IPS-NIHi11 (cell line): ENCODE results near the gene ZNF608.

ENCODE experiments used
- DNase-seq: peaks from one replicate; pipeline ENCODE4 v3.0.0; 2012; ENCODE audit warnings: mixed read lengths, low spot score

ZNF608 gene

GRCh38 chr5:124719113-124719967 lies 27.1 kb downstream of the ZNF608 start:
- no peak for DNase-seq

- no peak for DNase-seq
These were observed 28.1 kb downstream of the ZNF608 start for GRCh38 chr5:124718380-124718789.

DNA sequence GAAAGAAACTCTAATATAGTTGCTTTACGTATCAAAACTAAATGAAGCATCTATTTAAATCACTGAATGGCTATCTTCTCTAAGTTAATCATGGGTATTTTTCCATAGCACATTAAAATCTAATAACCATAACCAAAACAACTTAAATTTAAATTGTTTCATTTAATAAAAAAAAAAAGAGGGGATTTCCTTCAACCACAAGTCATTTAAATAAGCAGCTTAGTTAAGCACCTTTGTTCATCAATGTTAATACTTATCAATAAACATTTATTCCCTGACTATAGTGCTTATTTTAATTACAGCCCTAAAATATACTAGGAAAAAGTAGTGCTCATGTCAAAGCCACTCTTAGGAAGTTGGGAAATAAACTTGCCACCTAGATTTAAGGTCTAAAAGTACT lies 30.3 kb downstream of the ZNF608 start:
- DNase-seq, result no peak

- no peak for DNase-seq
These were observed 31.5 kb downstream of the ZNF608 start for GRCh38 chr5:124714910-124715309.

GRCh38 chr5:124713595-124713994 lies 32.8 kb downstream of the ZNF608 start:
- DNase-seq, result no peak

- no peak for DNase-seq
These were observed 33.6 kb downstream of the ZNF608 start for GRCh38 chr5:124712731-124713305.

- DNase-seq, result no peak
These were observed 38.4 kb downstream of the ZNF608 start for GRCh38 chr5:124708086-124708485.

DNA sequence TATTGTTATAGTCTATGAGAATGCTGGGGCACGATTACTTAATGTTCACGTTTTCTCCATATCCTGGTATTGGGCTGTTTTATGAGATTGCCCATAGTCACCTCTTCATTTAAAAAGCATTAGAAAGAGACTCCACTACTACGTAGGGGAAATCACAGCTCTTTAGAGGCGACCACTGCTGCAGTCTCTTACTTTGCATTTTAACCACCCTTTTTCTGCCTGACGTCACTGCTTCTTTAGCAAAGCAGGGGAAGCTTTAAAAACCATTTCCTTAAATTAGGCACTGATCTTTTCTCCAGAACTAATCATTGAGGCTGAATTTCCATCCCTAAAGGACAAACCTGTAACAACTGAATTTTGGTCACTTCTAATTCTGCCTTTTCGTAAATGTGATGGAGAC lies 38.9 kb downstream of the ZNF608 start:
- DNase-seq, result no peak

- DNase-seq, result peak; percentile 23
These were observed 39.6 kb downstream of the ZNF608 start for GRCh38 chr5:124706729-124707361.

DNA sequence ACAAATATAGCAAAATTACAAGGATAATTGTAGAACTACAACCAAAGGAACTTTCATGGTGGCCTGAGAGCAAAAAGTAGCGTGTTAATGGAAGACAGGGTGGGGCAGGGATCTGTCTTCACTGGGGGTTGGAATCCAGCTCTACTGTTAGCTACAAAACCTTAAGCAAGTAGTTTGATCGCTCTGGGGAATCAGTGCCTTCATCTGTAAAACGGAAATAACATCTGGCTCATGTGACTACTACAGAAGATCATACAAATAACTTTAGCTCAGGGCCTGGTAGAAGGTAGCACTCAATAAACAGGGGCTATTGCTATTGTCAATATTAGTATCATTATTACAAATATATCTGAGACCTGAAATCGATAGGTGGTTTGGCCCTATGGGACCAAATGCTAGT lies 40.4 kb downstream of the ZNF608 start:
- DNase-seq, result no peak

DNA sequence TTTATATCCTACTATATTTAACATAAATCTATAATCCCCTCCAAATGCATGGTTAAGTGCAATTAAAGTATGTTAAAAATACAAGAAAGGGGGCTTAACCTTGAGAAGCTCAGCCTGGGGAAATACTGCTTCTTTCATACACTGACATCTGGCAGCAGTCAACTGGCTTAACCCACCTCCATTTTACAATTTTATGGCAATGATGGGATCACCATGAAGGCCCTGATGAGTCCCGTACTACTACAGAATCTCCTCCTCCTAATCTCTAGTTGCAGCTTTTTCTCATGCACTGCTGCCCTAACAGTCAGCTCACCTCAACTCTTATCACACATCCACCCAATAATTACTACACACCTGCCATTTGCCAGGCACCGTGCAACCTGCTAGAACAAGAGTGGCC lies 40.9 kb downstream of the ZNF608 start:
- DNase-seq, result no peak

DNA sequence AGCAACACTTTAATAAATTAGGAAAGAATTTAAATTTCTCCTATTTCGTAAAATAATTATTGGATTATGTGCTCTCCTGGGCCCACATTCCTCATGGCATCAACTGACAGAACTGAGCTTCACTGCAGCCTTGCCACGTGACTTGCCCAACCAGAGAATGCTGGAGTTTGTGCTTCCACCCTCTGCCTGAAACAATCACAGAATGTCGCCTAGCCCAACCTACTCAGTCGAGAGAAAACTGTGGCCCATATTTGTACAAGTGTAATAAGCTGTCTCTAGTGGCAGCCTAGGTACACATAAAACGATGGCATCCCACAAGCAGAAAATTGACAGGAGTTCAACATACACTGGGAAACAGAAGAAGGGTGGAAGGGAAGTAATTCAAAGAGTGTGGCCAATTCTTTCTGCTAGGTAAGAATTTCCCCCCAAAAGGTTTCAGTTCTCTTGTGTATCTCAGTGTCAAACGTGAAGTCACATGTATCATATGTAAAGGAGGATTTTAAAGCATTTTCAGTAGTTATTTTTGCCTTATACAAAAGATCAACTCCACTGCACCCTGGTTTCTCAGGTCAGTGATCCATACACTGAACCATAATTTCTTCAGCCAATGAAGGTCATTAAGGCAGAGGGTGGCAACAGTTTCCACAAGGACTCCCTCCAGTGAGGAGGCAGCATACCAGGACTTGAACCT lies 41.7 kb downstream of the ZNF608 start:
- DNase-seq, result no peak

GRCh38 chr5:124703995-124704394 lies 42.4 kb downstream of the ZNF608 start:
- no peak for DNase-seq

GRCh38 chr5:124702525-124702924 lies 43.9 kb downstream of the ZNF608 start:
- no peak for DNase-seq

GRCh38 chr5:124701873-124702425 lies 44.5 kb downstream of the ZNF608 start:
- DNase-seq, result no peak

GRCh38 chr5:124701016-124701415 lies 45.4 kb downstream of the ZNF608 start:
- DNase-seq, result no peak

GRCh38 chr5:124700333-124700732 lies 46.1 kb downstream of the ZNF608 start:
- no peak for DNase-seq

GRCh38 chr5:124698770-124699169 lies 47.7 kb downstream of the ZNF608 start:
- no peak for DNase-seq

DNA sequence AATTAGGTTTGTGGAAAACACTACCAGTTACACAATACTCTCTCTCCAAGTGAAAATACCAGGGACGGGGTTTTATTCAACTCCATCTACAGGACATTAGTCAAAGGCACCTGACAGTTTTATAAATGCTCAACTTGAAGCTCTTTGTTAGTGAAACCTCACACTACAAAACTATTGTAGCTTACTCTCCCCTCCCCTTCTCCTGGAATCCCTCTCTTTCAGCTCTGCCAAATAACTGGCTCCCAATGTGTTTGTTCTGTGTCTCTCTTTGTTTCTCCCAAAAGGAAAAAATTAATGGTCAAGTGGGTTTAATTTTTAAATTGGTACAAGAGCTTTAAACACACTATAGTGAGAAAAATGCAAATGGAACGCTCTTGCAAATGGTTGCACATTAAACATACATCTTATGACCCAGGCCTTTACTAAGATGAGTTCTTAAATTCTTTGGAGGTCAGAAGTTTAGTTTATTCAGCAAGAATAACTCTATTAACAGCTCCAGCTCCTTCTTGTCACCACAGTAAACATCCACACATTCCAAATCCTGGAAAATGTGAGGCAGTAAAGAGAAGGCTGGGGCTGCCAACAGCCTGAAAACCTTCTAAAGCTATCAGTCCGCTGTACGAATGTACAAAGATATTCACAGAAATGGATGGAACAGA lies 48.4 kb downstream of the ZNF608 start:
- no peak for DNase-seq

GRCh38 chr5:124697501-124697900 lies 48.9 kb downstream of the ZNF608 start:
- no peak for DNase-seq

GRCh38 chr5:124696898-124697297 lies 49.5 kb downstream of the ZNF608 start:
- DNase-seq, result no peak
